K562 (cell line): Measurements from ENCODE around the gene KIT. TPM values are rescaled to one million over a fixed set of nuclear protein-coding genes. Genes with fewer than 3 reads are reported as not detected.

Source experiments
- ATAC-seq: fragments of 200-7000 bp; cut with Tn5 transposase; 3 replicates; pipeline ENCODE4 v1.9.1; 2020; ENCODE audit warnings: moderate library complexity
- BruUV-seq: library from RNA; stranded (reverse); fragments of 400-500 nt; replicated peaks from 2 replicates; lab custom pipeline; 2021; lab: Mats Ljungman, UMichigan
- CTCF ChIA-PET: fragments of 300-600 bp; formaldehyde crosslinking; extraction: SDS; loops from one replicate; lab custom pipeline; 2021; ENCODE audit warnings: low intra/inter-chr PET ratio; lab: Yijun Ruan, JAX
- POLR2A ChIA-PET: fragments of 300-600, 350-650 bp; sonication (Branson Sonifier 250); formaldehyde crosslinking; extraction: SDS; loops from one replicate; lab custom pipeline; 2021; ENCODE audit warnings: antibody characterized with exemption, inconsistent platforms; lab: Yijun Ruan, JAX
- DNase-seq, 4 experiments: peaks; one replicate each; pipeline versions ENCODE4 v3.0.0 to v3.0.0-alpha.2; 2011 to 2018; ENCODE audit warnings: low spot score in 3 of 4, mixed read lengths in 3 of 4; ENCODE audit errors: extremely low read depth in 1 of 4
- FAIRE-seq: peaks from 2 replicates; lab custom pipeline; 2011; peaks lifted over from hg19 to GRCh38; lab: Jason Lieb, UNC
- H2AFZ ChIP-seq: 2 replicates; pipeline ENCODE4 v1.6.0; 2011; ENCODE audit warnings: low read depth, low read length, control low read depth, inconsistent platforms
- H3K27ac ChIP-seq: fragments of 200-600 bp; 3 replicates; pipeline ENCODE4 v1.8.0; 2011; ENCODE audit warnings: low read depth, mild to moderate bottlenecking, control low read depth, inconsistent platforms, low read length, moderate library complexity, mixed read lengths; ENCODE audit errors: extremely low read depth
- H3K27me3 ChIP-seq, 2 experiments: fragments of 300-600 bp in 1 of 2; 2 replicates in 1 of 2; 3 replicates in 1 of 2; pipeline versions ENCODE4 v1.6.0 to v1.8.0; 2011; ENCODE audit warnings: inconsistent platforms in 2 of 2, low read length in 2 of 2, mild to moderate bottlenecking in 1 of 2, mixed read lengths in 1 of 2, moderate library complexity in 1 of 2; ENCODE audit not compliant: control insufficient read depth in 2 of 2, insufficient read depth in 2 of 2
- H3K36me3 ChIP-seq: fragments of 300-600 bp; 3 replicates; pipeline ENCODE4 v1.8.0; 2011; ENCODE audit warnings: mild to moderate bottlenecking, low read length, inconsistent platforms; ENCODE audit not compliant: control insufficient read depth, insufficient read depth
- H3K4me1 ChIP-seq, 2 experiments: fragments of 200-600 bp in 1 of 2; replicated peaks in 1 of 2; 2 replicates in 1 of 2; 3 replicates in 1 of 2; pipeline versions ENCODE4 v1.5.1 to v1.8.0; 2011; ENCODE audit warnings: inconsistent platforms in 2 of 2, low read length in 2 of 2, mild to moderate bottlenecking in 1 of 2, mixed read lengths in 1 of 2, moderate library complexity in 1 of 2; ENCODE audit not compliant: control insufficient read depth in 2 of 2, insufficient read depth in 2 of 2
- H3K4me2 ChIP-seq: 2 replicates; pipeline ENCODE4 v1.6.1; 2011; ENCODE audit warnings: low read length, control low read depth, inconsistent platforms, mixed read lengths; ENCODE audit not compliant: insufficient read depth
- H3K4me3 ChIP-seq: fragments of 200-600 bp; sonication (generic), shearing (Covaris generic); 2 replicates; pipeline ENCODE4 v1.5.1; 2016; ENCODE audit warnings: control low read depth, inconsistent platforms
- H3K79me2 ChIP-seq: fragments of 200-600 bp; 3 replicates; pipeline ENCODE4 v1.8.0; 2011; ENCODE audit warnings: low read length, inconsistent platforms; ENCODE audit not compliant: control insufficient read depth, insufficient read depth
- H3K9ac ChIP-seq, 2 experiments: 2 replicates each; pipeline versions ENCODE4 v1.6.0 to v1.6.1; 2011; ENCODE audit warnings: low read depth in 2 of 2, low read length in 2 of 2, control low read depth in 1 of 2, inconsistent platforms in 1 of 2, mild to moderate bottlenecking in 1 of 2, mixed read lengths in 1 of 2; ENCODE audit not compliant: insufficient read depth in 1 of 2
- H3K9me1 ChIP-seq: one replicate; pipeline ENCODE4 v1.6.0; 2011; ENCODE audit warnings: inconsistent platforms, mild to moderate bottlenecking, low read length, moderate library complexity; ENCODE audit not compliant: control insufficient read depth, insufficient read depth
- H3K9me3 ChIP-seq: replicated peaks from 2 replicates; pipeline ENCODE4 v1.5.1; 2011; ENCODE audit warnings: low read depth, low read length, inconsistent platforms; ENCODE audit not compliant: control insufficient read depth, insufficient read depth
- H4K20me1 ChIP-seq: replicated peaks from 2 replicates; pipeline ENCODE4 v1.6.1; 2011; ENCODE audit warnings: low read length, inconsistent platforms, mixed read lengths; ENCODE audit not compliant: control insufficient read depth, insufficient read depth
- ATF2 ChIP-seq: sonication (generic); formaldehyde crosslinking; IDR thresholded peaks from 2 replicates; pipeline ENCODE4 v1.8.1; 2022; ENCODE audit warnings: missing genetic modification reagents
- BACH1 ChIP-seq: fragments of 200-800 bp; sonication (Bioruptor generic); IDR thresholded peaks from 2 replicates; pipeline ENCODE4 v1.6.1; 2016; ENCODE audit warnings: missing genetic modification characterization, missing compliant biosample characterization
- BRD4 ChIP-seq: fragments of 200-600 bp; sonication (generic); IDR thresholded peaks from 2 replicates; pipeline ENCODE4 v1.6.1; 2017; ENCODE audit warnings: inconsistent platforms
- FOSL1 ChIP-seq: fragments of 200-800 bp; sonication (Bioruptor generic); conservative IDR thresholded peaks from 2 replicates; pipeline ENCODE4 v1.6.1; 2016; ENCODE audit warnings: missing genetic modification characterization, missing compliant biosample characterization
- NFE2L1 ChIP-seq: fragments of 450-650 bp; IDR thresholded peaks from 2 replicates; pipeline ENCODE4 v1.6.1; 2016; ENCODE audit warnings: missing genetic modification characterization, low read depth, mild to moderate bottlenecking, missing compliant biosample characterization, moderate library complexity, borderline replicate concordance
- SNIP1 ChIP-seq: fragments of 450-650 bp; IDR thresholded peaks from 2 replicates; pipeline ENCODE4 v1.7.1; 2017; ENCODE audit warnings: low read depth, mild to moderate bottlenecking
- SPI1 ChIP-seq: IDR thresholded peaks from 2 replicates; pipeline ENCODE4 v1.6.1; 2011; ENCODE audit warnings: low read depth, low read length, control low read depth, borderline replicate concordance
- ZNF431 ChIP-seq: sonication (generic); formaldehyde crosslinking; IDR thresholded peaks from 2 replicates; pipeline ENCODE4 v1.8.0; 2022; ENCODE audit warnings: mild to moderate bottlenecking, missing genetic modification reagents
- WGBS: fragments of 100-300 bp; shearing (Covaris generic); methylation state at CpG from one replicate; pipeline ENCODE4 v1.1.6; 2016; ENCODE audit warnings: low coverage, mixed read lengths; ENCODE audit not compliant: insufficient coverage; ENCODE audit errors: missing lambda C conversion rate; 5-methylcytosine and 5-hydroxymethylcytosine counted together
- in situ Hi-C: fragments of 300-500 bp; cut with MboI; formaldehyde crosslinking; loops from 4 replicates; pipeline ENCODE4 v1.15.0; 2018; ENCODE audit warnings: inconsistent platforms, mixed read lengths
- intact Hi-C: fragments of 100-400 bp; cut with micrococcal nuclease; formaldehyde crosslinking; loops from 2 replicates; pipeline ENCODE4 v1.14.2; 2022
- polyA plus RNA-seq, 8 experiments: library from polyadenylated mRNA; depleted of rRNA in 4 of 8; stranded (reverse) in 5 of 8; unstranded in 3 of 8; fragments of >200 nt; fragmentation: Nextera tagmentation in 2 of 8; fragmentation: Illumina TruSeq in 1 of 8; extraction: Ambion mirVana in 2 of 8; extraction: Trizol in 1 of 8; gene quantifications; 2 replicates each; pipeline versions ENCODE4 v1.2.1 to v1.2.3, GENCODE V29; 2011 to 2014; ENCODE audit warnings: inconsistent platforms in 1 of 8, missing spikeins in 1 of 8
- total RNA-seq, 7 experiments: library from RNA; depleted of rRNA in 6 of 7; stranded (reverse); fragments of >200 nt in 6 of 7; fragmentation: Illumina TruSeq in 2 of 7; extraction: Trizol in 2 of 7; gene quantifications; 2 replicates each; pipeline versions ENCODE4 v1.2.1 to v1.2.3, GENCODE V29; 2011 to 2021; ENCODE audit warnings: low replicate concordance in 1 of 7

Gene KIT
- total and polyA plus RNA-seq, 9 of the 15 experiments (the other 6 are each of a cell fraction or from before 2014, with no cell fraction given) = 0.27 to 5.6 (median 0.57) TPM

GRCh38 chr4:54779476-54780148 lies 121.9 kb downstream of the KIT start:
- Histone ChIP-seq H3K4me3 (no peak overlapping the region), H3K27ac (no peak overlapping the region), H3K27me3 (peaks cover 0 to 2% of the 10 kb centered on the region in 2 experiments; a peak in 3 of 5 replicates), H3K36me3 (no peaks in the 10 kb centered on the region), H3K9ac (no peak overlapping the region), H4K20me1 (no peaks in the 10 kb centered on the region), H3K9me3 (no peaks in the 10 kb centered on the region), H2AFZ (no peak overlapping the region), H3K4me1 (peaks cover 0 to 9% of the 10 kb centered on the region in 2 experiments; a peak in 3 of 5 replicates), H3K4me2 (no peak overlapping the region), H3K9me1 (no peaks in the 10 kb centered on the region), H3K79me2 (no peaks in the 10 kb centered on the region)
- ATAC-seq = no peak
- POLR2A ChIA-PET = no interaction called here
- 0% methylated on average over 2 of the region's 2 CpGs for WGBS
- DNase-seq = no peak
- in situ Hi-C loops = no loop called here
- CTCF ChIA-PET = no interaction called here
- TF ChIP-seq SPI1 (0 out of 2 replicates have a peak, but pooled peaks have one; percentile 3), ZNF431 (no peak)
- BruUV-seq = no TSS peak
- FAIRE-seq = no peak
- intact Hi-C loops = no loop called here

GRCh38 chr4:54780149-54780495 lies 122.4 kb downstream of the KIT start:
- Histone ChIP-seq H3K27ac (no peak overlapping the region), H3K27me3 (no peaks in the 10 kb centered on the region; a peak in 2 of 5 replicates), H3K79me2 (no peaks in the 10 kb centered on the region), H3K9ac (no peak overlapping the region), H3K9me3 (no peaks in the 10 kb centered on the region), H3K36me3 (no peaks in the 10 kb centered on the region), H2AFZ (no peak overlapping the region), H3K4me2 (no peak overlapping the region), H4K20me1 (no peaks in the 10 kb centered on the region), H3K9me1 (no peaks in the 10 kb centered on the region), H3K4me1 (peaks cover 0 to 10% of the 10 kb centered on the region in 2 experiments; a peak in 3 of 5 replicates), H3K4me3 (no peak overlapping the region)
- ATAC-seq = no peak
- TF ChIP-seq BACH1 (tag) = no peak
- no peak for TF ChIP-seq NFE2L1 (tag)
- TF ChIP-seq SNIP1 = no peak
- TF ChIP-seq FOSL1 = no peak
- TF ChIP-seq ATF2 (CRISPR knock-in tag) = no peak
- TF ChIP-seq BRD4 = no peak
- ChIA-PET POLR2A (no interaction called here), CTCF (no interaction called here)
- DNase-seq = no peak
- in situ Hi-C loops (no loop called here), intact Hi-C loops (no loop called here)
- no TSS peak for BruUV-seq
- FAIRE-seq = no peak
